ENCODE results near the gene RAVER1. TPM values are rescaled to one million over a fixed set of nuclear protein-coding genes. Genes with fewer than 3 reads are reported as not detected.
"Not testable (repeated sequence)": the region's sequence is repeated elsewhere in the genome, so short reads cannot be mapped to it uniquely, and the experiment has no call there.

Gene RAVER1
- total RNA-seq, 1 experiment from 2014 or later = 33.5 TPM

- no peak for DNase-seq (ENCODE audit: low read depth)
Measured at GRCh38 chr19:10343495-10343894, 10.2 kb upstream of the RAVER1 start.

- DNase-seq (ENCODE audit: low read depth) = no peak
Measured at GRCh38 chr19:10339977-10340376, 6.6 kb upstream of the RAVER1 start.

- no peak for DNase-seq (ENCODE audit: low read depth)
Measured at GRCh38 chr19:10339380-10339960, 6.1 kb upstream of the RAVER1 start, which contains the start of gene ICAM3. Gene ICAM3 (minus strand): TSS chr19:10339624. CDS start chr19:10339614, 10 bp downstream.

- DNase-seq (ENCODE audit: low read depth) = no peak
Measured at GRCh38 chr19:10338940-10339339, 5.6 kb upstream of the RAVER1 start.

GRCh38 chr19:10336725-10337124 is 3.4 kb upstream of the RAVER1 start:
- DNase-seq (ENCODE audit: low read depth) = not testable (repeated sequence)

DNA sequence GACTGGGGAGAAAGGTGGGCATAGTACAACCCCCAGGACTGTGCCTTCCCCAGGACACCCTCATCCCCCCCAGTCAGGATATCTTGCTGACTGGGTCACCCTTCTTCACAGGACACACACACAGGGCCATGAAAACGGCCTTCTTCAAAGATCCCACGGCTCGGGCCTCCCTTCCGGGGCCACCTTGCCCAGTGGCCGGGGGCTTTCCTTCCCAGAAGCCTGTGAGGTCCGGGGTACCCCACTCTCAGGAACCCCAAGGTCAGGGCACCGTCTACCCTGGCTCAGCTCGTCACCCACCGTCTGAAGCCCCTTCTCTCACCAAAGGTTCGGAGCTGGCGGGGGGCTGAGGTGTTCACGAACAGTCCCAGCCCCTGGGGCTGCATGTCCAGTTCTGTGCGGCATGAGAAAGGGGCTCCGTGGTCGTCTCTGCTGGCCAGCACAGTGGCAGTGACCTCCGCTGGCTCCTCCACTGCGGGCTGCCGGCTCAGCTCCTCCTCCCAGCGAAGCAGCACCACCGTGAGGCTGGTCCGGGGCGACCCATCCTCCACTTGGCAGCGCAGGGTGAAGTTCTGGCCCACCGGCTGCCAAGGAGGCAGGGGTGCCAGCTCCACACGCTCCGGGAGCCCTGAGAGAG is 2.1 kb upstream of the RAVER1 start:
- no peak for DNase-seq (ENCODE audit: low read depth)

GRCh38 chr19:10334588-10335351 is 1.4 kb upstream of the RAVER1 start:
- DNase-seq (ENCODE audit: low read depth) = no peak

GRCh38 chr19:10333758-10334587 is 644 bp upstream of the RAVER1 start:
- no peak for DNase-seq (ENCODE audit: low read depth)

GRCh38 chr19:10332158-10332964 is 968 bp downstream of the RAVER1 start:
- no peak for DNase-seq (ENCODE audit: low read depth)

GRCh38 chr19:10329555-10329954 is 3.8 kb downstream of the RAVER1 start:
- DNase-seq (ENCODE audit: low read depth) = no peak

DNA sequence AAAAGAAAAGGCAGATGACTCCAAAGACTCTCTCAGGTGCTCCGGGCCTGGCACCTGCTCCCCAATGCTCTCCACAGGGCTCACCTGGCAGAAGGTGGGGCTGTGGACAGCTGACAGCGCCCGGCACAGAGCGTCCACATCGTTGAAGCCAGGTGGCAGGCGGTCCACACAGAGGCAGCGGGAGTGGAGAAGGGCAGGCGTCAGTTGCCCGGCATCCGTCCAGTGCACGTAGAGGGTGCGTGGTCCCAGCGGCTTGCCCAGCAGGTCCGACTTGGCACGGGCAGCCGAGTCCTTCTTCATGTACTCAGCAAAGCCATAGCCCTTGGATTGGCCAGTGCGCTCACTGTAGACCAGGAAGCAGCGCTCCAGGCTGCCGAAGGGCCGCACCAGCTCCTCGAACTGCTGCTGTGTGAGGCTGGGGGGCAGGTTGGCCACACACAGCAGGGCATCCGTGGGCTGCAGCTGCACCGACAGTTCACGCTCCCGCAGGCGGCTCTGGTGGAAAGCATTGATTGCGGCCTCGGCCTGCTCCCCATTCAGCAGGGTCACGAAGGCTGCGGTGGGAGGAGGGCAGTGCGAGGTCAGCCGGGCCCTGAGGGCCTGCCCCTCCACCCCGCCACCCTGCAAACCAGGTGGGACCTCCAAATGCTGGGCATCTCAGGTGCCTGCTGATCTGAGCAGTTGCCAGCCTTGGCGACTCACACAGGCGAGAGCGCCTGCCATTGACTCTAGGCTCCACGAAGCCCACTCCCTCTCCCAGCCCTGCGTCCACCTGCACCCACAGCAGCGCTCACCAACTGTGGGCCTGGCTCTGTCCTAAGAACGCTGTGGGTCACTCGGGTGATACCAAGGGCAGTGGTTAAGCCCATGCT is 4.5 kb downstream of the RAVER1 start:
- no peak for DNase-seq (ENCODE audit: low read depth)

DNA sequence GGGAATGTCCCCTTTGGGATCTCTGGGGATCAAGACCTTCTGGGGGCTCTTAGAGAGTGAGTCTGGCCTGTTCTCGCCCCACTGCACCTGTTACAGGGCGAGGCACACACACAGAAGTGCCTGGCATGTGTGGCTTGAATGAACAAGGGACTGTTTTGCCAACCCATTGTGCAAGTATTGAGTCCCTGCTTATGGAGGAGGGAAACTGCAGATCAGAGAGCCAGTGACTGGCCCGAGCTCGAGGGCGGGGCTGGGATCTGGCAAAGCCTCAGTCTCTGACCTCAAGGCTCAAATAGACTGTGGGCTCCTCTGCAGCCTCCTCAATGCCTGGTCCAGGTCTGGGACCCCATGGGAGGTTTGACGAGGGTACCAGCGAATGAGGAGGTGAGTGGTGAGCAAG is 5.5 kb downstream of the RAVER1 start:
- DNase-seq (ENCODE audit: low read depth) = no peak

DNA sequence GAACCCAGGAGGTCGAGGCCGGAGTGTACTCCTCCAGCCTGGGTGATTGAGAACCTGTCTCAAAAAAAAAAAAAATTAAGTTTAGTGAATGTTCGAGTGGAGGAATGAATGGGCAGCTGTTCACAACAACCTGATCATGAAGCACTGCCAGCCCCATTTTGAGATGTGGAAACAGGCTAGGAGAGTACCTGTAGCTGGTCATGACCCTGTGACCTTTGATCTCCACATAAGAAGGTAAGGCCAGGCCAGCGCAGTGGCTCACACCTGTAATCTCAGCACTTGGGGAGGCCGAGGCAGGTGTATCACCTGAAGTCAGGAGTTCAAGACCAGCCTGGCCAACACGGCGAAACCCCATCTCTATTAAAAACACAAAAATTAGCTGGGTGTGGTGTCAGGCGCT is 7.6 kb downstream of the RAVER1 start:
- DNase-seq (ENCODE audit: low read depth) = no peak

- DNase-seq (ENCODE audit: low read depth) = no peak
Measured at GRCh38 chr19:10321874-10322835, 11.2 kb downstream of the RAVER1 start.

DNA sequence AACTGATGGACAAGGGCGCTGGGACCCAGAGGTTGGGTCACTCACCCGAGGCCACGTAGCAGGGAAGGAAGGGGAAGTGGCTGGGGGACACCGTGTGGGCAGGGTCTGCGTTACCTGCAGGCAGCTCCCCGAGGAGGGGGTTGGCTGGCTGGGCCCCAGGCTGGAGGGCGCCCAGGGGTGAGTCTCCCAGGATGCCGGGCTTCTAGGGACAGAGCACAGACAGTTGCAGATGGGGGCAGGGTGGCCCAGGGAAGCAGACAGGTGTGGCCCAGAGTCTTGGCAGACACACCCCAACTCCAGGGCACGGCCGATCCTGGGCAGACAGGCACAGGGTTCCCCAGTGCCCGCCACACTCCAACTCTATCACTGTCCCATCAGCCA is 11.9 kb downstream of the RAVER1 start:
- DNase-seq (ENCODE audit: low read depth) = no peak

DNA sequence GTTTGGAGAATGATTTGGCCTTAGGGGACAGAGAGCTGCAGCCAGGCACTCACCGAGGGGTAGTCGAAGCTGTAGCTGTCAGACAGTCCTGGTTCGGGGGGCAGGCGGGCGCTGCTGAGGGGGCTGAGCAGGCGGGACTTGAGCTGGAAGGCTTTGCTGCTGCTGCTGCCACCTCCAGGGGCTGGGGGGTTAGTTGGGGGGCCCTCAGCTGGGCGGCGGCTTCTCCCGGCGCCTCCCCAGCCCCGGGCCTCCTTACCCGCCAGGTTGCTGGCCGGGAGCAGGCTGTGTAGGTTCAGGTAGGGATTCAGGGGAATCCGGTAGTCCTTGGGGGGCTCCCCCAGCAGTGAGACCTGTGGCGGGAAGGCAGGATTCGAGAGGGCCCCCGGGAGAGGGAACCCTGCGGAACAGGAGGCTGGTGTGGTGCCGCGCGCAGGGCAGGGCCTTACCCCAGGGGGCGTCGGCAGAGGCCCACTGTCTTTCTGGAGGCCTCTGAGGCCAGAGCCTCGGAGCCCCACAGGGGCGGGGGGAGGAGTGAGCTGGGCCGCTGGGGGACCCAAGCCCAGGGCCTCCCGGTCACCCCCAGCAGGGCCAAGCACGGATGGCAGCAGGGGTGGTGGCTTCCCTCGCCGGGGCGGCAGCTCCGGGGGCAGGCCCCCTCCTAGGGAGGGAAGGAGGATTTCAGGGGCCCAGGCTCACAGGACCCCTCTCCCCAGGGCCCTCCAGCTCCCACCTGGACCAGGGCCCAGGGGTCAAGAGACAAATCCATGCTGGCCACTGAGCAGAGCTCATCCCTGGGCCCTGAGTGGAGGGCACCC is 12.5 kb downstream of the RAVER1 start:
- DNase-seq (ENCODE audit: low read depth) = no peak

DNA sequence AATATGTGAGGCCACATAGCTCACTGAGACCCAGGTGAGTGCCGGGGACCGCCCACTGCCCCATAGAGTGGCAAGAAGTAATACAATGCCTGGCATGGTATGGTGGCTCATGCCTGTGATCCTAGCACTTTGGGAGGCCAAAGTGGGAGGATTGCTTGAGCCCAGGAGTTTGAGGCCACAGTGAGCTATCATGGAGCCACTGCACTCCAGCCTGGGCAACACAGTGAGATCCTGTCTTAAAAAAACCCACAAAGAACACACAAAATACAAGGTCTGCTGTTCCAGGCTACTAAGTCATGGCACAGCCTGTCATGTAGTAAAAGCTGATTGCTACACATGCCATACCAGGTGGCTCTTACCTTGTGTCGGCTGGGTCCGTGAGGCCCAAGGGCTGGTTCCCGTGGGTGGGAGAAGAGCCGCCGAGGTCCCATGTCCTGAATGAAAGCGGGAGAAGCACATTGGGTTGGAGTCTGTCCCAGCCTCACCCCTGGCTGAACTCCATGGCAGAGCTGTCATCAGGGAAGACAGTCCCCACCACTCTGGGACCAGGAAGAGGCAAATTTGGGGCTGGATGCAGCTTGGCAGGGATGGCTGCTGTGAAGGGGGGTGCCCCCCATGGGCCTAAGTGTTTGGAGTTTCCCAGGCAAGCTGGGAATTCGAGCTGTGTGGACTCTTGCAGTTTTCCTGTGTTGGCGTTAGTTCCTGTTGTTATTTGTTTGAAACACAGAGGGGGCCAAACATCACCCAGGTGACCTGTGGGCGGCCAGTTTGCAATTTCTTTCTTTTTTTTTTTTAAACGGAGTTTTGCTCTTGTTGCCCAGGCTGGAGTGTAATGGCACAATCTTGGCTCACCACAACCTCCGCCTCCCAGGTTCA is 14.3 kb downstream of the RAVER1 start:
- no peak for DNase-seq (ENCODE audit: low read depth)
